ENCODE measurements around the gene UAP1L1.

UAP1L1 gene

DNA sequence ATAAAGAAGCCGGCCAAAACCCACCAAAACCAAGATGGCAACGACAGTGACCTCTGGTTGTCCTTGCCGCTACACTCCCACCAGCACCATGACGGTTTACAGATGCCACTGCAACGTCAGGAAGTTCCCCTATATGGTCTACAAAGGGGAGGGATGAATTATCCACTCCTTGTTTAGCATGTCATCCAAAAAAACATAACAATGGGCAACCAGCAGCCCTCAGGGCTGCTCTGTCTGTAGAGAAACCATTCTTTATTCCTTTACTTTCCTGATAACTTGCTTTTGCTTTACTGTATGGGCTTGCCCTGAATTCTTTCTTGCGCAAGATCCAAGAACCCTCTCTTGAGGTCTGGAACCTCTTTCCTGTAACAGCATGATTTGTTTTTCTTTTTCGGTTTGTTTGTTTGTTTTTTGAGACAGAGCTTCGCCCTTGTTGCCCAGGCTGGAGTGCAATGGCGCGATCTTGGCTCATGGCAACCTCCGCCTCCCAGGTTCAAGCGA is 2.0 kb upstream of the UAP1L1 start:
- no peak for DNase-seq (ENCODE audit: low read depth)

DNA sequence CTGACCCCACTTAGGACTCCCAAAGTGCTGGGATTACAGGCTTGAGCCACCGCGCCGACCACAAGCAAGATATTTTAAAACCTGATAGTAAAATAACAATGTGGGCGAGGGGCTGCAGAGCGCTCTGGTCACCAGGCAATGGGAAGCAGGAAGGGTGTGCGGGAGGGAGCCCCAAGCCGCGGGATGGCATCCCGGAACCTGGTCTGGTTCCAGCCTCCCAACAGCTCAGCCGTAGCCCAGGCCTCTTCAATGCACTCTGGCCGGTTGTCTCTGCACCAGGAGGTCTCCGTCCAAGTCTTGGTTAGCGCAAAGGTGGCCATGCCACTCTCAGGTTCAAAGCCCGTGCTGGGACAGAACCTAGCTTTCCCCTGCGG is 694 bp upstream of the UAP1L1 start:
- no peak for DNase-seq (ENCODE audit: low read depth)

DNA sequence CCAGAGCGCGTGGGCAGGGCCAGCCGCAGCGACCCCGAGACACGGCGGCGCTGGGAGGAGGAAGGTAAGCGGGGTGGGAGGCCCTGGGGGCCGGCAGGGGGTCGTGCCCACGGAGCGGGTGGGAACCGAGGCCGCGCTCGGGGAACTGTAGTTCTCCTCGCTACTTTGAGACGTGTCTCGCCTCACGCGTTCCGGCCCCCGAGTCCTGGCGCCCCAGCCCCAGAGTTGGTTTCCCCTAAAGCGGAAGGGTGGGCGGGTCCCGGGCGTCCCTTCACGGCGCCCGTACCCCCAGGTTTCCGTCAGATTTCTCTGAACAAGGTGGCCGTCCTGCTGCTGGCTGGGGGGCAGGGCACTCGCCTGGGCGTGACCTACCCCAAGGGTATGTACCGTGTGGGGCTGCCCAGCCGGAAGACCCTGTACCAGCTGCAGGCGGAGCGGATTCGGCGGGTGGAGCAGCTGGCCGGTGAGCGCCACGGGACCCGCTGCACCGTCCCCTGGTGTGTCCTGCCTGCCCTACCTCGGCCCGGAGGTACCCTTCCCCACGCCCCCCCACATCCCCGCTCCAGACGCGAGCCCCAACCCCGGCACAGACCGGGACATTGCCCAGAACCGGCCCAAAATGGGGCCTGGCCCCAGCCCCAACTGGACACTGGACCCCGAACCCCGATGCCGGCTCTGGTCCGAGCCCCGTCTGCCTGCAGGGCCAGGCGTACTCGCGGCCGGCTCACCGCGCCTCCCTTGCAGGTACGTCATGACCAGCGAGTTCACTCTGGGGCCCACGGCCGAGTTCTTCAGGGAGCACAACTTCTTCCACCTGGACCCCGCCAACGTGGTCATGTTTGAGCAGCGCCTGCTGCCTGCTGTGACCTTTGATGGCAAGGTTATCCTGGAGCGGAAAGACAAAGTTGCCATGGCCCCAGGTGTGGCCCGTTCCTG is 709 bp downstream of the UAP1L1 start:
- DNase-seq (ENCODE audit: low read depth) = no peak

GRCh38 chr9:137078701-137079400 is 1.5 kb downstream of the UAP1L1 start:
- no peak for DNase-seq (ENCODE audit: low read depth)

DNA sequence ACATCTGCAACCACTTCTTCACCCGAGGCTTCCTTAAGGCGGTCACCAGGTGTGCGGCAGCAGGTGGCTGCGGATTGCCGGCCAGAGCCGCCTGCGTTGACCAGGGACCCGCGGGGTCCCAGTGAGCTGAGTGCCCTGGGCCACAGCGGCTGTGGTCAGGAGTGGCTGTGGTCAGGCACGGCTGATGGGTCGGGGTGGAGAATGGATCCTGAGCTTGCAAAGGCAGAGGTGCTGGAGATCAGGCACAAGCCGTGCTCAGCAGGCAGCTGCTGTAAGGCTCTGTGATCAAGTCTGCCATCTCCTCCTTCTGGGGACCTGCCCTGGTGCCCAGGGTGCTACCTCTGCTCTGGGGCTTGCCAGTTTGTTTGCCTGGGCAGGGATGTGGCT is 2.1 kb downstream of the UAP1L1 start:
- DNase-seq (ENCODE audit: low read depth) = no peak

DNA sequence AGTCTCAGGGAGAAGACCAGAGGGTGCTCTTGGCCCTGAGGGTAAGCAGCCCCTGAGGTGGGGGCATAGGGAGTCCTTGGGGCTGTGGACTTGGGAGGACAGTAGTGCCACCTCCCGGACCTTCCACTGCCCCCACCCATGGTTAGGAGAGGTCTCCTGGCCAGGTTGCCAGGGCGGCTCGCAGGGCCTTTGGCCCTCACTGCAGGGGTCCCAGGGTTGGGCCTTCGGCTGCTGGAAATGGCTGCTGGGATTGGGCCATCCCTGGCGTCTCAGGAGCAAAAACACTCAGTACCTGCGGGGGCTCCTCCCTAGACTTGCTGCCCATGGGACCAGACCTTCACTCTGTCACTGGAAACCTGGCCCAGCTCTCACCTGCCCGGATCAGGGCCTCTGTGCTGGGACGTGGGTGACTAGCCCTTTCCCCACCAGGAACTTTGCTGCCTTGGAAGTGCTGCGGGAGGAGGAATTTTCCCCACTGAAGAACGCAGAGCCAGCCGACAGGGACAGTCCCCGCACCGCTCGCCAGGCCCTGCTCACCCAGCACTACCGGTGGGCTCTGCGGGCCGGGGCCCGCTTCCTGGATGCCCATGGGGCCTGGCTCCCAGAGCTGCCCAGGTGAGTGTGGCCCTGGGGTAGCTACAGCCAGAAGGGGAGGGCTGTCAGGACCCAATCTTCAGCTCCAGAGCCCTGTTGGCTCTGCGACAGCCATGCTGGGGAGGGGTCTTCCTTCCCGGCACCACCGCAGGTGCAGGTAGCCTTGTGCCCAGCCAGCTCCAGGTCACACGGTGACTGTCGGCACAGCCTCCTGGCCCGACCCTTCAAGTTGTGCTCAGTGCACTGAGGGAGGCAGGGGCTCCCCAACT is 3.2 kb downstream of the UAP1L1 start:
- no peak for DNase-seq (ENCODE audit: low read depth)

- no peak for DNase-seq (ENCODE audit: low read depth)
Measured at GRCh38 chr9:137082222-137082924, 5.1 kb downstream of the UAP1L1 start.

DNA sequence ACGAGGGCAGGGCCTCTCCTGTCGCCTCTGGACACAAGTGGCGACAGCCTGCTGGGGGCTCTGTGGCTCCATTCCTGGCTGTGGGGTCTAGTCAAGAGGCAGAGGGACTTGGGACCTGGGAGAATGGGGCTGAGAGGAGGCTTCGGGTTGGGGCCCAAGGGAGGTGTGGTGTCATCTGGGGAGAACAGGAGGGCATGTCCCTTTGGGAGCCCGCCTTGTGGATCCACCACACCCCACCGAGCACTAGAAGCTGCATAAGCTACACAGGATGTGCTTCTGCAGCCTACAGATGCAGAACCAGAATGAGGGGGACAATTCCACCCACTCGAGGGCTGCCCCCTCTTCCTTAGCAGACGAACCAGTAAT is 5.6 kb downstream of the UAP1L1 start:
- no peak for DNase-seq (ENCODE audit: low read depth)

DNA sequence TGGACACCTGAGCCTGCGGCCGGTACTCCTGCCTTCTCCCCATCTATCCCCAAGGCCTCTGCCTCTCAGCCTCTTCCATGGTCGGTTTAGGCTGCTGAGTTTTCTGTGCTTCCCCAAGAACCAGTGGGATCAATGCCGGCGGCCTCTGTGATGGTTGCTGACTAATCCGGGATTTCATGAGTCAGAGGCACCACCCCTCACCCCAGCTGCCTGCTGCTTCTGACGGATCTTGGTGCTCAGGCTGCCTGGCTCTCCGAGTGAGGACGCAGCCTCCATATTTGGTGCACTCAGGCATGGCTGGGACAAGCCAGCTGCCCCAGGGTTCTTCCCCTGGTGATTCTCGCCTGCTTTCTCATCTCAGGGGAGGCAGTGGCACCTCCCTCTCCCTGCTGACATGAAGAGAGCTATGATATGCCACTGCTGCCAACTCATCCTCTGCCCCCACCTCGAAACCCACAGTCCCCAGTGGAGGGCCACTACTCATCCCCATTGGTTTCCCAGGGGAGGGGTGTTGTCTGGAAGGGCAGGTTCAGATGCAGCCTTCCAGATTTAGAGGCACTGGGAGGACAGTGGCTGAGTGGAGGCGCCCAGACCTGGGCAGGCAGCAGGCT is 6.2 kb downstream of the UAP1L1 start:
- no peak for DNase-seq (ENCODE audit: low read depth)

DNA sequence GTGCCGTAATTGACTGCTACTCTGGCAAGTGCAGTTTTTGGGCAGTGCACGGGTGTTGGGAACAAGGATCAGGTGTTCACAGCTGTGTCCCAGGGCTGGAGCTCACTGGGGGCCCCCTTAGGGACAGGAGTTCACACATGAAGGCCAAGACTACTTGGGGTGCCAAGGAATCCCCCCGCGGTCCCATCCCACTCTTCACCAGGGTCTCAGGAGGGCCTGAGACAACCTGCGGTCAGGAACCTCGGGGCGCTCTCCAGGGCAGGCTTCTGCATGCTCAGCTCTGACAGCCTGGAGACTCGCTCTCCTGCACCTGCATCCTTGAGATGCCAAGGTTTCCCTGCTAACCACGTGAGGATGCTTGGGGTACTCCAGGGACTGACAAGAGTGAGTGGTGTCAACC is 7.2 kb downstream of the UAP1L1 start:
- DNase-seq (ENCODE audit: low read depth) = no peak

GRCh38 chr9:137085920-137086530 is 8.7 kb downstream of the UAP1L1 start:
- peak; percentile 24 for DNase-seq (ENCODE audit: low read depth)

DNA sequence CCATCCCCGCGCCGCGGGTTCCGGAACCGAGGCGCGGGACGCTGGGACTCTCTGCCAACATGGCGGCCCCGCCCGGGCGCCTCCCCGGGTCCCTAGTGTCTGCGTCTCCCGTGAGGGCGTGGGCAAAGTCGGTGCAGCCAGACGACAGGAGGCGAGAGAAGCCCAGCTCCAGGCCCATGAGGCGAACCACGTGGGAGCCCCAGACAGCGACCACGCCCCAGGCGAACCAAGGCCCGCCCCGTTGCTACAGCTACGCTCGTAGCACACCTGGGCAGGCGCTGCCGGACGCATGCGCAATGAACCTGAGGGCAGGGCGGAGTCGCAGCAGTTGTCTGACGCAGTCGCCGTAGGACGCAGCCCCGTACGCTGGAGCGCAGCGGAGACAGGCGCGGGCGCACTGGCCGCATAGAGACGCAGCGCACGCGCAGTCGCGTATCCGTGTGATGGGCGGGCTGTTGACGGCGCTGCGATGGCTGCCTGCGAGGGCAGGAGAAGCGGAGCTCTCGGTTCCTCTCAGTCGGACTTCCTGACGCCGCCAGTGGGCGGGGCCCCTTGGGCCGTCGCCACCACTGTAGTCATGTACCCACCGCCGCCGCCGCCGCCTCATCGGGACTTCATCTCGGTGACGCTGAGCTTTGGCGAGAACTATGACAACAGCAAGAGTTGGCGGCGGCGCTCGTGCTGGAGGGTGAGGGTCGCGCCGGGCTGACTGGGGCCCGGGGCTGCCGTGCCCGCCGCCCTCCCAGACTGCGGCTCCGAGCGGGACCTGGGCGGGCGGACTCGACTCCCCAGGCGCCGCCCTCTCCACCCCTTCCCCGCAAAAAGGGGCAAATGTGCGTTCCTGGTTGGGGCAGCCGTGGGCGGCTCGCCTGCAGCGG is 9.5 kb downstream of the UAP1L1 start, which contains the start of gene MAN1B1:
TSS of gene MAN1B1 (plus strand) at position 455 of the 878 bp plus-strand sequence. CDS start at position 470, 15 bp downstream.
- DNase-seq (ENCODE audit: low read depth) = peak; percentile 99

GRCh38 chr9:137087409-137087925 is 10.2 kb downstream of the UAP1L1 start:
- DNase-seq (ENCODE audit: low read depth) = no peak

DNA sequence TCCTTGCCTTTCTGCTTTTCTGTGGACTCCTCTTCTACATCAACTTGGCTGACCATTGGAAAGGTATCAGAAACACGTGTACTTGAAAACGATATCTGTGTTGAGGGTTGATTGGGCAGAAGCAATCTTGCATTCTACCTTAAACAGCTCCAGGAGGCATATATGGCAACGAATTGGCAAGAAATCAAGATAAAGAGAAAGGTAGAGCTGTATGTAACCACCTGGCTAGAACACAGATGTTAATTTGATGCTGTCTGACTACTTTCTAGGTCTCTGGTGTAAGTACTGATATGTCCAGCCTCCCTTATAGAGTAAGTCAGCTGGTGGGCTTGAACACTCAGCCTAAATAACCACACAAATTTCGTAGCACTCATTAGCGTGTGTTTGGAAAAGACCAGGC is 10.8 kb downstream of the UAP1L1 start:
- no peak for DNase-seq (ENCODE audit: low read depth)

DNA sequence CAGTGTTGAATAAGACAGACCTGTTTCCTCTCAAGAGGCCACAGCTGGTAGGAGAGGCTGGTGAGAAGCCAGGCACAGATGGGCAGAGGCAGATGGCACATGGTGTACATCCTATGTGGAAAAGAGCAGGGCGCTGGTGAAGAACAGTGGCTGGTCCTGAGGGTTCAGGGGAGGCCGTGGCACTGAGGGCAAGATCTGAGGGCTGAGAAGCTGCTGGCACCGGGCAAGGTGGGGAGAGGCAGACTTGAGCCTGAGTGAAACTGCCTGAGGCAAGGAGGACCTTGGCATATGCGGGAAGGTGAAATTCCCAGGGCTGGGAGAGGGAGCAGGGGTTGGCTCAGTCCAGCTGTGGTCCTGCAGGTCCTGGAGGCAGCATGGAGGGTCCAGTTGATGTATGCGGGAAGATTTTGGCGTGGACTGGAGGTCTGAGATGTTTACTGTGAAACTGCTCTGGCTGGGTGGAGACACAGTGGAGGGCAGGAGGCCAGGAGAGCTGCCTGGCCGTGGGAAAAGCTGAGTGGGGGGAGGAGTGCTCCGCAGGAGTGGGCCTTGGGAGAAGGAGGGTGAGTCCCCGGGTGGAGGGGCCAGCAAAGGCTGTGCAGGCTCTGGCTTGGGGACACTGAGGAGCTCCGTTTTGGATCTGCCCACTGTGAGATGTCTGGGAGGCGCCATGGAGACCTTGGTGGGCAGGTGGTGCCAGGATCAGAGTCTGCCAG is 12.1 kb downstream of the UAP1L1 start:
- DNase-seq (ENCODE audit: low read depth) = no peak

DNA sequence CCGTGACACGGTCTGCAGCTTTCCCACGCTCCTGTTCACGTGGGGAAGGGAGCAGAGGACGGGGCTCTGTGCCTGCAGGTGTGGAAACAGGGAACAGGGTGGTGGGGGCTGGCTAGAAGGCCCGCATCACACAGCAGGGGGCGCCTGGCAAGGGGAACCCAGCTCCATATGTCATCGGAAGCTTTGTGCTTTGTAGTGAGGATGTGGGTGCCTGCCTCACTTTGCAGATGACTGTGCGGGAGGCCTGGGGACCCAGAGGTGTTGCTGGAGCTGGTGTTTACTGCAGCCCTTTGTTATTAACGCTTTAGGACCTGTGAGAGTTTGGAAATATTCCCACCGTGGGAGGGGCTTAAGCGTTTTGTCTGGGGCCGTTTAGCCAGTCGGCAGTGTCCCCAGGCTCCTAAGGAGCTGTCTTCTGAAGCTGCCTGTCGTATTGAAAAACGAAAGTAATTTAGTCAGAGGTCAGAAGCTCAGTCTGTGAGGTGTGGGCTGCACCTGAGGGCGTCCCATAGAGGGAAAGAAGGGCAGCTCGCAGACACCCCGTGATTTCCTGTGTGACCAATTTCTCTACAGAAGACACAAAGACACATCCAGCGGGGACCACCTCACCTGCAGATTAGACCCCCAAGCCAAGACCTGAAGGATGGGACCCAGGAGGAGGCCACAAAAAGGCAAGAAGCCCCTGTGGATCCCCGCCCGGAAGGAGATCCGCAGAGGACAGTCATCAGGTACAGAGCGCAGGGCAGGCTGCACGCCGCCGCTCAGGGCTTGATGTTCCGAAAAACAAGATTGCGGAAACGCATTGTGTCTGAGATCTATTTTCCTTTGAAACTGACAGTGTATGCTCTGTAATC is 18.6 kb downstream of the UAP1L1 start:
- DNase-seq (ENCODE audit: low read depth) = peak; percentile 69

DNA sequence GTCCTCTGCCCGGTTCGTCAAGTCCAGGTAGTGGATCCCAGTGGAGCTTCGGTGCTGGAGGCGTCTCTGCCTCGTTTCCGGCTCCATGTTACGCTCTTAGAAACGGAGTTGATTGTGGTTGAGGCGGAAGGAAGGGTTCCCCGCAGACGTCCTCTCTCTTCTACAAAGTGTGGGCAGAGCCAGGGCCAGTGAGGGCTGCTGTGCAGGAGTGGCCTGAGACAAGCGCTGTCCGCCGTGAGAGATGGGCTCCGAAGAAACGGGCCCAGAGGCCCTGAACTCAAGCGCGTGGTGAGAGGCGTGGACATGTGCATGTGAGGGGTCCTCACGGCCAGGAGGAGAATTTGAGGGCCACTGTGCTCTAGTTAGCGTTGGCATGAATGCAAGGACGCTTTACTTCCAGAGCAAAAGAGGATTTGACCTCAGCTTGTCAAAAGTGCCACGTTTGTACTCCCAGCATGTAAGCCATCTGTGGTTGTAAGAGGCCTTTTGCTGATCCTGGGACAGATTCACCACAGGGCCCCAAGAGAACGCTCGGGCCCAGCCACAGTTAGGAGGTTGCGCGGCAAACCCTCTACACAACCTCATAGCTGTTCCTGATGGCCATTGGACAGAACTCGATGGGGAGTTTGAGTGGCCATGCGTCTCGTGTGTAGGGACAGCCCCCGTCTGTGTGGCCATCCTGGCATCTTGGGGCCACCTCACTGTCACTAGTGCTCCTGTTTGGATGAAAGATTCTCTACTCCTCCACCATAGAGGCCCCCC is 19.6 kb downstream of the UAP1L1 start:
- DNase-seq (ENCODE audit: low read depth) = no peak
